HFFc6 (cell line): ENCODE data around the gene TMEM129. TPM values are rescaled to one million over a fixed set of nuclear protein-coding genes. Genes with fewer than 3 reads are reported as not detected.

ENCODE experiments used
- DNase-seq: peaks from one replicate; pipeline ENCODE4 v3.0.0-alpha.2; 2018
- H3K27ac Mint-ChIP-seq: 2 replicates; pipeline ENCODE4 v1.8.0; 2020; ENCODE audit warnings: mild to moderate bottlenecking, mixed read lengths
- H3K27me3 Mint-ChIP-seq: 2 replicates; pipeline ENCODE4 v1.8.0; 2021; ENCODE audit warnings: mild to moderate bottlenecking, moderate library complexity, mixed read lengths; ENCODE audit not compliant: insufficient read depth
- H3K36me3 Mint-ChIP-seq: 2 replicates; pipeline ENCODE4 v1.8.0; 2021; ENCODE audit warnings: low read depth, mixed read lengths
- H3K4me1 Mint-ChIP-seq: 2 replicates; pipeline ENCODE4 v1.8.0; 2020; ENCODE audit warnings: low read depth, mixed read lengths
- H3K4me3 Mint-ChIP-seq: 2 replicates; pipeline ENCODE4 v1.8.0; 2020; ENCODE audit warnings: mild to moderate bottlenecking, moderate library complexity, mixed read lengths
- H3K9me3 Mint-ChIP-seq: 2 replicates; pipeline ENCODE4 v1.8.0; 2020; ENCODE audit warnings: mild to moderate bottlenecking, mixed read lengths
- total RNA-seq, 6 experiments: library from RNA; stranded (reverse); fragmentation: NEBNext Ultra II Directional; extraction: Animal tissue kit (Norgen Biotek cat#: 25700); gene quantifications; 2 replicates in 1 of 6; 3 replicates in 5 of 6; pipeline ENCODE4 v1.2.3, GENCODE V29; 2021
- TF ChIP-seq, protein P1 (sequence below): fragments of 200-600 bp; sonication (generic); IDR thresholded peaks from 2 replicates; pipeline ENCODE4 v1.5.0; 2021; ENCODE audit warnings: antibody characterized with exemption, mild to moderate bottlenecking

TMEM129 gene
- total RNA-seq, 6 experiments from 2014 or later = 24.6 to 36.7 (median 27.7) TPM

DNA sequence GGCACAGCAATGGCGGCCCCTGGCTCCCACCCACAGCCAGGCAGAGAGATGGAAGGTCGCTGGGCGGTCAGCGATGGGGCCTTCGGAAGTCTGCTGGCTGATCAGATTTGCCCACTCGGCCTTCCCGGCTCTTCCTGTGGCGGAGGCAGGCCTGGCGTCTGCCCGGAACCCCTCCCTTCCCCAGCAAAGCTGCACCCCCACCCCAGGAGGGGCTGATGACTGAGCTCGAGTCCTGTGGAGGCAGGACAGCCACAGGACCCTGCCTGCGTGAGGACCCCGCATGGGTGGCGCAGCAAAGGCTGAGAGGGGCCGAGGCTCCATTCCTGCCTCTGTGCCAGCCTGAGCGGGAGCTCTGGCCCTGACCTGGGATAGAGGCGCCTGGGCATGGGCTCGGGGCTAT, 35.0 kb upstream of the TMEM129 start:
- Mint-ChIP-seq H3K36me3 (no peaks in the 10 kb centered on the region), H3K27me3 (peaks cover 1% of the 10 kb centered on the region; the same call in 1 of the 2 replicates), H3K27ac (no peak overlapping the region), H3K4me3 (no peak overlapping the region), H3K9me3 (no peaks in the 10 kb centered on the region), H3K4me1 (no peaks in the 10 kb centered on the region)
- TF ChIP-seq, protein P1, sequence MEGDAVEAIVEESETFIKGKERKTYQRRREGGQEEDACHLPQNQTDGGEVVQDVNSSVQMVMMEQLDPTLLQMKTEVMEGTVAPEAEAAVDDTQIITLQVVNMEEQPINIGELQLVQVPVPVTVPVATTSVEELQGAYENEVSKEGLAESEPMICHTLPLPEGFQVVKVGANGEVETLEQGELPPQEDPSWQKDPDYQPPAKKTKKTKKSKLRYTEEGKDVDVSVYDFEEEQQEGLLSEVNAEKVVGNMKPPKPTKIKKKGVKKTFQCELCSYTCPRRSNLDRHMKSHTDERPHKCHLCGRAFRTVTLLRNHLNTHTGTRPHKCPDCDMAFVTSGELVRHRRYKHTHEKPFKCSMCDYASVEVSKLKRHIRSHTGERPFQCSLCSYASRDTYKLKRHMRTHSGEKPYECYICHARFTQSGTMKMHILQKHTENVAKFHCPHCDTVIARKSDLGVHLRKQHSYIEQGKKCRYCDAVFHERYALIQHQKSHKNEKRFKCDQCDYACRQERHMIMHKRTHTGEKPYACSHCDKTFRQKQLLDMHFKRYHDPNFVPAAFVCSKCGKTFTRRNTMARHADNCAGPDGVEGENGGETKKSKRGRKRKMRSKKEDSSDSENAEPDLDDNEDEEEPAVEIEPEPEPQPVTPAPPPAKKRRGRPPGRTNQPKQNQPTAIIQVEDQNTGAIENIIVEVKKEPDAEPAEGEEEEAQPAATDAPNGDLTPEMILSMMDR = no peak
- DNase-seq = no peak

DNA sequence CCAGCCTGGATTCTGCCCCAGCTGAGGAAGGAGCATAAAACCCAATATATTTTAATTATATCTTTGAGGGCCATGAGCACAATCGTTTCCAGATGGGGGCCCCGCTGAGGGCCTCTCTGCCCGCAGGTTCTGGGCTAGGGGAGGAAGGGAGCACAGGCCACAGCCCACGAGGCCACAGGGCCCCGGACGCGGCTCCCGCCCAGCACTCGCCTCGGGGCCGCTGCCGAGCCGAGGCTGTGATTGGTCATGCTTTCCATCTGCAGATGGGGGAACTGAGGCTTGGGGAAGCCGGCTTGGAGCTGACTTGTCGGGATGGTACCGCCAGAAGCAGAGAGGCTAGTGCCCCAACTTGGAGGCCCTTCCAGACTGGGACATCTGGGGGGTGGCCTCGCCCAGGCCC, 34.2 kb upstream of the TMEM129 start:
- Mint-ChIP-seq H3K4me1 (no peaks in the 10 kb centered on the region), H3K36me3 (no peaks in the 10 kb centered on the region), H3K9me3 (no peaks in the 10 kb centered on the region), H3K27me3 (peaks cover 1% of the 10 kb centered on the region; the same call in 1 of the 2 replicates), H3K27ac (no peak overlapping the region), H3K4me3 (no peak overlapping the region)
- TF ChIP-seq, protein P1 = no peak
- no peak for DNase-seq

DNA sequence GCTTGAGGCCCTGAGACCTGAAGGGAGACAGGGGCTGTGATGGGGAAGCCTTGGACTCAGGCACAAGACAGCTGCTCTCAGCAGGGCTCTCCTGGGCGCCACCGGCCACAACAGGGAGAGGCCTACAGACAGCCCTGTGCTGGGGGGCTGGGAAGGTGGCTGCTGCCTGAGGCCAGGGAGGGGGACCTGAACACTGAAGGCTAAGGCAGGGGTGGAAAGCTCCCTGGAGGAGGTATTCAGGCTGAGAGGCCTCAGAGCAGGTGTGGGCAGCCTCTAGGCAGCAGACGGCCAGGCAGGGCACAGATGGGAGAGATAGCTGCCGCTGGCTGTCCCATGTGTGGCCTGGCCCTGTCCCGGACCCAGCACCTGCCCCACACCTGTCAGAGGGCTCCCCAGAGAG, 33.2 kb upstream of the TMEM129 start:
- Mint-ChIP-seq H3K36me3 (no peaks in the 10 kb centered on the region), H3K27me3 (peaks cover 1% of the 10 kb centered on the region; the same call in 1 of the 2 replicates), H3K27ac (no peak overlapping the region), H3K4me1 (no peaks in the 10 kb centered on the region), H3K9me3 (no peaks in the 10 kb centered on the region), H3K4me3 (no peak overlapping the region)
- TF ChIP-seq, protein P1 = no peak
- no peak for DNase-seq

DNA sequence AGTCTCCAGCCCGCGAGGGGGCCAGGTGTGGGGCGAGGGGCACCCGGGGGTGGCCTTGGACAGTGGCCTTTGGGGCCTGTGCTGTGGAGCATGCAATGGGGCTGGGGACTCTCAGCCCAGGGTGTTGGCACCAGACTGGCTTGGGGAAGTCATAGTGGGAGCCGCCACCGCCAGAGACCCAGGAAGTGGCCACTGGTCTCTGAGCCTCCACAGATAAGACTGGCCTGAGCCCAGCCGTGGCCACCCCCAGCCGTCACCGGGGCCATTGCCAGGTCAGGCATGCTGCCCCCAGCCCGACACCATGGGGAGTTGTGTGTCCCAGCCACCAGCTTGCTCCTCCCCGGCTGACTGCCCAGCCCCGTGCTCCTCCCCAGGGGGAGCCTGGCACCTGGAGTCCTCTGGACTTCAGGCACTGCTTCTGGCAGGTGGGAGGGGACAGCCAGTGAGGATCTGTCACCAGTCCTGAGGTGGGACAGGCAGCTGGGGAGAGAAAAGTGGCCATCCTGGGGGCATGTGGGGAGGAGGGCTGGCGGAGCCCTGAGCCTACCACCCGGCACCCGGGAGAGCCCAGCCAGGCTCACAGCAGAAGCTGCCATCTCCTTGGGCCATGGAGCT, 32.7 kb upstream of the TMEM129 start:
- H3K4me1 Mint-ChIP-seq = no peaks in the 10 kb centered on the region
- H3K36me3 Mint-ChIP-seq = no peaks in the 10 kb centered on the region
- H3K4me3 Mint-ChIP-seq = no peak overlapping the region
- H3K9me3 Mint-ChIP-seq = no peaks in the 10 kb centered on the region
- no peak for DNase-seq
- no peak overlapping the region for H3K27ac Mint-ChIP-seq
- peaks cover 1% of the 10 kb centered on the region; the same call in 1 of the 2 replicates for H3K27me3 Mint-ChIP-seq
- TF ChIP-seq, protein P1 = no peak

DNA sequence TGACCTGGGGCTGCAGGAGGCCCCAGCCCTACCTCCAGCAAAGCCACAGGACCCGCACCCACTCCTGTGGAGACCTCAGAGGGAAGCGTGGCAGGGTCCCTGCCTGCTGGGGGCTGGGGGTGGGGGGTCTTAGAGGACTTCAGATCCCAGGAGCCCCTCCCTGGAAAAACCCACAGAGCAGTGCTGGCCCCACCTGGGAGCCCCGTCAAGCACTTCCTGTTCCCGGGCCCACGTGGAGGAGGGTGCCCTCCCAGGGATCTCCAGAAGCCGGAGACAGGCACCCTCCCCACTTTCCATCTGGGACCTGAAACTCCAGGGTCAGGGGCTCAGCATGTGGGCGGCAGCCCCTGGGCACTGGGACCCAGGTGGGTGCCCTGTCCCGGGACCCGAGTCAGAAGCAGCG, 32.2 kb upstream of the TMEM129 start:
- no peak overlapping the region for H3K4me3 Mint-ChIP-seq
- H3K4me1 Mint-ChIP-seq = no peaks in the 10 kb centered on the region
- DNase-seq = no peak
- H3K27me3 Mint-ChIP-seq = peaks cover 1% of the 10 kb centered on the region; the same call in 1 of the 2 replicates
- TF ChIP-seq, protein P1 = no peak
- H3K27ac Mint-ChIP-seq = no peak overlapping the region
- no peaks in the 10 kb centered on the region for H3K9me3 Mint-ChIP-seq
- H3K36me3 Mint-ChIP-seq = no peaks in the 10 kb centered on the region
